ENCODE data around the gene DESI1. TPM values are rescaled to one million over a fixed set of nuclear protein-coding genes. Genes with fewer than 3 reads are reported as not detected.
A peak's percentile ranks its signal among the peaks of the same experiment; 100 is the strongest.
"Not testable (repeated sequence)": the region's sequence is repeated elsewhere in the genome, so short reads cannot be mapped to it uniquely, and the experiment has no call there.

DESI1 gene
- polyA plus RNA-seq, 1 donor = 34.0 TPM

DNA sequence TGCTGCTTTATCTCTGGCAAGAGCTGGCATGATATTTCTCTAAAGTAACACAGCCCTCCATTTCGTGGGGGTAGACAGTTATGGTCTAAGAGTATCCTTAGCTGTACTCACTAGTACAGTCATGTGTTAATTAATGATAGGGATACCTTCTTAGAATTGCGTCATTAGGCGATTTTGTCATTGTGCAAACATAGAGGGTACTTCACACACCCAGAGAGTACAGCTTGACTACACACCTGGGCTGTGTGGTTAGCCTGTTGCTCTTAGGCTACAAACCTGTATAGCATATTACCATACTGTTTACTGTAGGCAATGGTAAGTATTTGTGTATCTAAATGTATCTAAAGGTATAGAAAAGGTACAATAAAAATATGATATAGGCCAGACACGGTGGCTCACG, 17.3 kb upstream of the DESI1 start:
- Histone ChIP-seq H3K27ac (ENCODE audit: low read length) (no peak overlapping the region), H3K4me3 (ENCODE audit: low read length) (no peak overlapping the region), H3K4me1 (ENCODE audit: control insufficient read depth, insufficient read depth, low read length) (no peaks in the 10 kb centered on the region), H3K27me3 (ENCODE audit: control insufficient read depth, insufficient read depth, low read length) (no peaks in the 10 kb centered on the region), H3K36me3 (ENCODE audit: control insufficient read depth, insufficient read depth, low read length) (peaks cover 78% of the 10 kb centered on the region), H3K9me3 (ENCODE audit: control insufficient read depth, low read depth, low read length) (no peaks in the 10 kb centered on the region)
- DNase-seq = no peak
- no CpG with 5 or more reads among the region's 5 CpGs for WGBS (ENCODE audit: insufficient coverage, low lambda C conversion rate)

- H3K27me3 ChIP-seq (ENCODE audit: control insufficient read depth, insufficient read depth, low read length); H3K4me1 ChIP-seq (ENCODE audit: control insufficient read depth, insufficient read depth, low read length); H3K9me3 ChIP-seq (ENCODE audit: control insufficient read depth, low read depth, low read length); H3K27ac ChIP-seq (ENCODE audit: low read length); DNase-seq; H3K4me3 ChIP-seq (ENCODE audit: low read length): not testable (repeated sequence)
- WGBS (ENCODE audit: insufficient coverage, low lambda C conversion rate) = no CpG with 5 or more reads among the region's 8 CpGs
- H3K36me3 ChIP-seq (ENCODE audit: control insufficient read depth, insufficient read depth, low read length) = peaks cover 76% of the 10 kb centered on the region
These were observed 16.8 kb upstream of the DESI1 start for GRCh38 chr22:41637623-41638022.

- 100% methylated on average over 3 of the region's 7 CpGs for WGBS (ENCODE audit: insufficient coverage, low lambda C conversion rate)
- H3K4me1 ChIP-seq (ENCODE audit: control insufficient read depth, insufficient read depth, low read length) = no peaks in the 10 kb centered on the region
- no peaks in the 10 kb centered on the region for H3K27me3 ChIP-seq (ENCODE audit: control insufficient read depth, insufficient read depth, low read length)
- H3K4me3 ChIP-seq (ENCODE audit: low read length) = no peak overlapping the region
- peaks cover 74% of the 10 kb centered on the region for H3K36me3 ChIP-seq (ENCODE audit: control insufficient read depth, insufficient read depth, low read length)
- H3K27ac ChIP-seq (ENCODE audit: low read length) = no peak overlapping the region
- peaks cover 8% of the 10 kb centered on the region for H3K9me3 ChIP-seq (ENCODE audit: control insufficient read depth, low read depth, low read length)
- DNase-seq = no peak
These were observed 15.6 kb upstream of the DESI1 start for GRCh38 chr22:41636467-41636866.

DNA sequence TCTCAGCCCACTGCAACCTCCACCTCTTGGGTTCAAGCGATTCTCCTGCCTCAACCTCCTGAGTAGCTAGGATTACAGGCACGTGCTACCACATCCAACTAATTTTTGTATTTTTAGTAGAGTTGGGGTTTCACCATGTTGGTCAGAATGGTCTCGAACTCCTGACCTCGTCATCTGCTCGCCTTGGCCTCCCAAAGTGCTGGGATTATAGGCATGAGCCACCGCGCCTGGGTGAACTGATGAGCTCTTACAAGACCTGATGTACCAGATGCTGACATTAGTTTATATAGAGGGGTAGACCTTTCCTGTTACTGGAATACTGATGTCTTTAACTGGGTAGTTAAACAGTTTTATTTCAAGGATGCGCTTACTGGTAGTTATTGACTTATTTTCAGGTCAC, 13.8 kb upstream of the DESI1 start:
- Histone ChIP-seq H3K36me3 (ENCODE audit: control insufficient read depth, insufficient read depth, low read length) (peaks cover 72% of the 10 kb centered on the region), H3K9me3 (ENCODE audit: control insufficient read depth, low read depth, low read length) (peaks cover 16% of the 10 kb centered on the region)
- no CpG with 5 or more reads among the region's 8 CpGs for WGBS (ENCODE audit: insufficient coverage, low lambda C conversion rate)
- H3K27me3 ChIP-seq (ENCODE audit: control insufficient read depth, insufficient read depth, low read length); H3K27ac ChIP-seq (ENCODE audit: low read length); H3K4me1 ChIP-seq (ENCODE audit: control insufficient read depth, insufficient read depth, low read length); H3K4me3 ChIP-seq (ENCODE audit: low read length); DNase-seq: not testable (repeated sequence)

DNA sequence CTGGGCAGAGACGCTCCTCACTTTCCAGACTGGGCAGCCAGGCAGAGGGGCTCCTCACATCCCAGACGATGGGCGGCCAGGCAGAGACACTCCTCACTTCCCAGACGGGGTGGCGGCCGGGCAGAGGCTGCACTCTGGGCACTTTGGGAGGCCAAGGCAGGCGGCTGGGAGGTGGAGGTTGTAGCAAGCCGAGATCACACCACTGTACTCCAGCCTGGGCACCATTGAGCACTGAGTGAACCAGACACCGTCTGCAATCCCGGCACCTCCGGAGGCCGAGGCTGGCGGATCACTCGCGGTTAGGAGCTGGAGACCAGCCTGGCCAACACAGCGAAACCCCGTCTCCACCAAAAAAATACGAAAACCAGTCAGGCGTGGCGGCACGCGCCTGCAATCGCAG, 10.8 kb upstream of the DESI1 start:
- not testable (repeated sequence) for H3K4me3 ChIP-seq (ENCODE audit: low read length); H3K27me3 ChIP-seq (ENCODE audit: control insufficient read depth, insufficient read depth, low read length); DNase-seq; H3K27ac ChIP-seq (ENCODE audit: low read length); H3K4me1 ChIP-seq (ENCODE audit: control insufficient read depth, insufficient read depth, low read length)
- peaks cover 71% of the 10 kb centered on the region for H3K36me3 ChIP-seq (ENCODE audit: control insufficient read depth, insufficient read depth, low read length)
- WGBS (ENCODE audit: insufficient coverage, low lambda C conversion rate) = no CpG with 5 or more reads among the region's 23 CpGs
- peaks cover 16% of the 10 kb centered on the region for H3K9me3 ChIP-seq (ENCODE audit: control insufficient read depth, low read depth, low read length)

GRCh38 chr22:41631115-41631514, 10.3 kb upstream of the DESI1 start:
- not testable (repeated sequence) for H3K27me3 ChIP-seq (ENCODE audit: control insufficient read depth, insufficient read depth, low read length); H3K27ac ChIP-seq (ENCODE audit: low read length); H3K4me3 ChIP-seq (ENCODE audit: low read length); DNase-seq; H3K4me1 ChIP-seq (ENCODE audit: control insufficient read depth, insufficient read depth, low read length)
- peaks cover 16% of the 10 kb centered on the region for H3K9me3 ChIP-seq (ENCODE audit: control insufficient read depth, low read depth, low read length)
- H3K36me3 ChIP-seq (ENCODE audit: control insufficient read depth, insufficient read depth, low read length) = peaks cover 67% of the 10 kb centered on the region
- WGBS (ENCODE audit: insufficient coverage, low lambda C conversion rate) = no CpG with 5 or more reads among the region's 28 CpGs

- Histone ChIP-seq H3K4me3 (ENCODE audit: low read length) (no peak overlapping the region), H3K4me1 (ENCODE audit: control insufficient read depth, insufficient read depth, low read length) (peaks cover 3% of the 10 kb centered on the region), H3K9me3 (ENCODE audit: control insufficient read depth, low read depth, low read length) (peaks cover 3% of the 10 kb centered on the region), H3K27ac (ENCODE audit: low read length) (no peak overlapping the region), H3K27me3 (ENCODE audit: control insufficient read depth, insufficient read depth, low read length) (no peaks in the 10 kb centered on the region), H3K36me3 (ENCODE audit: control insufficient read depth, insufficient read depth, low read length) (peaks cover 61% of the 10 kb centered on the region)
- no peak for DNase-seq
- WGBS (ENCODE audit: insufficient coverage, low lambda C conversion rate) = no CpG with 5 or more reads among the region's 7 CpGs
These were observed 4.7 kb upstream of the DESI1 start for GRCh38 chr22:41625577-41625976.

GRCh38 chr22:41621911-41622179, 1.0 kb upstream of the DESI1 start:
- Histone ChIP-seq H3K4me1 (ENCODE audit: control insufficient read depth, insufficient read depth, low read length) (peaks cover 14% of the 10 kb centered on the region), H3K9me3 (ENCODE audit: control insufficient read depth, low read depth, low read length) (no peaks in the 10 kb centered on the region), H3K36me3 (ENCODE audit: control insufficient read depth, insufficient read depth, low read length) (peaks cover 31% of the 10 kb centered on the region), H3K27ac (ENCODE audit: low read length) (peak overlapping the region; percentile 89), H3K27me3 (ENCODE audit: control insufficient read depth, insufficient read depth, low read length) (no peaks in the 10 kb centered on the region), H3K4me3 (ENCODE audit: low read length) (peak overlapping the region; percentile 70)
- no CpG with 5 or more reads among the region's 8 CpGs for whole genome bisulfite sequencing (ENCODE audit: insufficient coverage, low lambda C conversion rate)
- DNase-seq = no peak

DNA sequence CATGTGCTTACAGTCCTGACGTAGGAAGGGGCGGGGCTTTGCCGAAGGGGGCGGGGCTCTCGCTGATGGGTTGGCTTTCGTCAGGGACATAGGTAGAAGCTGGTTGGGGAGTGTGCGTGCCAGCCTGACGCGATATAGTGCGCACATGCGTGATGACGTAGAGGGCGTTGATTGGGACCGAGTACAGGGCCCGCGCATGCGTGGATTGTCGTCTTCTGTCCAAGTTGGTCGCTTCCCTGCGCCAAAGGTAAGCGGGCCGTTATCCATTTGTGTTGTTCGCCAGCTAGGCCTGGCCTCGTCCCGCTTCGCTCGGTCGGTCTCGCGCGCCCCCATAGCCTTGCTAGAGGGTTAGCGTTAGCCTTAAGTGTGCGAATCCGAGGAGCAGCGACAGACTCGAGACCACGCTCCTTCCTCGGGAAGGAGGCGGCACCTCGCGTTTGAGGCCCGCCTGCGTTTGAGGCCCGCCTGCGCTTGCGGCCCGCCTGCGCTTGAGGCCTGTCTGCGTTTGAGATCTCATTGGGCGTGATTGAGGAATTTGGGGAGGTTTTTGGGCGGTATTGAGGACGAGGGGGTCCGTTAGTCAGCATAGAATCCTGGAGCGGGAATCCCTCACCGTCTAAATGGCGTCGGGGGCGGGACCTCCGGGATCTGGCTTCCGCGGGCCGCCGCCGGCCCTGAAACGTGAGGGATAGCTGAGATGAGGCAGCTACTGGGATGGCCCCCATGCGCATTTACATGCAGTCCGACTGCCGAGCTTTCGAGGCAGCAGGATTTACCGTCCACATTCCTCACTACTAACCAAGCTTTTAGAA, 462 bp upstream of the DESI1 start, which contains the start of gene XRCC6:
XRCC6 (plus strand) TSS at position 197 of the 812 bp plus-strand sequence. CDS start 710 bp downstream, outside the sequence.
- Histone ChIP-seq H3K36me3 (ENCODE audit: control insufficient read depth, insufficient read depth, low read length) (peaks cover 29% of the 10 kb centered on the region), H3K27ac (ENCODE audit: low read length) (peak within 1 kb of the TSS; percentile 98), H3K27me3 (ENCODE audit: control insufficient read depth, insufficient read depth, low read length) (no peaks in the 10 kb centered on the region), H3K4me1 (ENCODE audit: control insufficient read depth, insufficient read depth, low read length) (peaks cover 14% of the 10 kb centered on the region), H3K4me3 (ENCODE audit: low read length) (peak within 1 kb of the TSS; percentile 70), H3K9me3 (ENCODE audit: control insufficient read depth, low read depth, low read length) (no peaks in the 10 kb centered on the region)
- DNase-seq = peak; percentile 100
- WGBS (ENCODE audit: insufficient coverage, low lambda C conversion rate) = no CpG with 5 or more reads among the region's 70 CpGs

GRCh38 chr22:41619979-41620588, 759 bp downstream of the DESI1 start:
- peaks cover 14% of the 10 kb centered on the region for H3K4me1 ChIP-seq (ENCODE audit: control insufficient read depth, insufficient read depth, low read length)
- no CpG with 5 or more reads among the region's 24 CpGs for WGBS (ENCODE audit: insufficient coverage, low lambda C conversion rate)
- peak overlapping the region; percentile 70 for H3K4me3 ChIP-seq (ENCODE audit: low read length)
- peak overlapping the region; percentile 98 for H3K27ac ChIP-seq (ENCODE audit: low read length)
- H3K27me3 ChIP-seq (ENCODE audit: control insufficient read depth, insufficient read depth, low read length) = no peaks in the 10 kb centered on the region
- DNase-seq = peak; percentile 48 to 66
- H3K9me3 ChIP-seq (ENCODE audit: control insufficient read depth, low read depth, low read length) = no peaks in the 10 kb centered on the region
- H3K36me3 ChIP-seq (ENCODE audit: control insufficient read depth, insufficient read depth, low read length) = peaks cover 17% of the 10 kb centered on the region
